H54 (cell line): Measurements from ENCODE around the gene FAM89B.

Experiments used
- DNase-seq: peaks from one replicate; pipeline ENCODE4 v3.0.0; 2011; ENCODE audit warnings: low spot score, mixed read lengths; ENCODE audit not compliant: insufficient read length
- FAIRE-seq: peaks from 3 replicates; lab custom pipeline; 2011; peaks lifted over from hg19 to GRCh38; lab: Jason Lieb, UNC
- POLR2A ChIP-seq: IDR thresholded peaks from 2 replicates; pipeline ENCODE4 v1.6.1; 2011; ENCODE audit warnings: low read depth, mild to moderate bottlenecking, low read length

Gene FAM89B

GRCh38 chr11:65577756-65578109 lies 5.4 kb downstream of the FAM89B start:
- TF ChIP-seq POLR2A, result 0 out of 2 replicates have a peak, but pooled peaks have one; percentile 13
- DNase-seq (no peak), FAIRE-seq (no peak)

GRCh38 chr11:65578134-65578533 lies 5.8 kb downstream of the FAM89B start:
- DNase-seq, result no peak
- no peak for TF ChIP-seq POLR2A
- FAIRE-seq, result no peak

GRCh38 chr11:65578667-65579066 lies 6.3 kb downstream of the FAM89B start:
- no peak for TF ChIP-seq POLR2A
- FAIRE-seq, result no peak

GRCh38 chr11:65579291-65579690 lies 7.0 kb downstream of the FAM89B start:
- no peak for TF ChIP-seq POLR2A
- FAIRE-seq (no peak), DNase-seq (no peak)

More at GRCh38 chr11:65578667-65579066, 6.3 kb downstream of the FAM89B start:
- no peak for DNase-seq

GRCh38 chr11:65580031-65580692 lies 7.8 kb downstream of the FAM89B start:
- no peak for TF ChIP-seq POLR2A
- FAIRE-seq, result no peak
- no peak for DNase-seq

- no peak for TF ChIP-seq POLR2A
- DNase-seq (no peak), FAIRE-seq (no peak)
These were observed 8.4 kb downstream of the FAM89B start for GRCh38 chr11:65580756-65581155.

GRCh38 chr11:65581928-65582327 lies 9.6 kb downstream of the FAM89B start:
- DNase-seq (no peak), FAIRE-seq (no peak)
- no peak for TF ChIP-seq POLR2A

GRCh38 chr11:65583589-65583988 lies 11.3 kb downstream of the FAM89B start:
- FAIRE-seq (no peak), DNase-seq (no peak)
- TF ChIP-seq POLR2A, result no peak

GRCh38 chr11:65584106-65584505 lies 11.8 kb downstream of the FAM89B start:
- FAIRE-seq (no peak), DNase-seq (no peak)
- no peak for TF ChIP-seq POLR2A

- DNase-seq (no peak), FAIRE-seq (no peak)
- TF ChIP-seq POLR2A, result no peak
These were observed 12.4 kb downstream of the FAM89B start for GRCh38 chr11:65584723-65585171.

- TF ChIP-seq POLR2A, result no peak
- FAIRE-seq (no peak), DNase-seq (no peak)
These were observed 13.3 kb downstream of the FAM89B start for GRCh38 chr11:65585396-65586246.

- DNase-seq (no peak), FAIRE-seq (no peak)
- TF ChIP-seq POLR2A, result no peak
These were observed 13.9 kb downstream of the FAM89B start for GRCh38 chr11:65586247-65586630.

GRCh38 chr11:65586676-65587075 lies 14.3 kb downstream of the FAM89B start:
- DNase-seq (no peak), FAIRE-seq (no peak)
- TF ChIP-seq POLR2A, result no peak

- TF ChIP-seq POLR2A, result no peak
- FAIRE-seq (no peak), DNase-seq (peak; percentile 85)
These were observed 16.1 kb downstream of the FAM89B start for GRCh38 chr11:65588199-65589054.
